Measurements from ENCODE around the gene LRRC47. TPM values are rescaled to one million over a fixed set of nuclear protein-coding genes. Genes with fewer than 3 reads are reported as not detected.
A peak's percentile ranks its signal among the peaks of the same experiment; 100 is the strongest.

LRRC47 gene
- total and polyA plus RNA-seq, 2 of the 13 experiments (the other 11 are each of a cell fraction or from before 2014, with no cell fraction given), result 18.3 to 52.5 TPM

DNA sequence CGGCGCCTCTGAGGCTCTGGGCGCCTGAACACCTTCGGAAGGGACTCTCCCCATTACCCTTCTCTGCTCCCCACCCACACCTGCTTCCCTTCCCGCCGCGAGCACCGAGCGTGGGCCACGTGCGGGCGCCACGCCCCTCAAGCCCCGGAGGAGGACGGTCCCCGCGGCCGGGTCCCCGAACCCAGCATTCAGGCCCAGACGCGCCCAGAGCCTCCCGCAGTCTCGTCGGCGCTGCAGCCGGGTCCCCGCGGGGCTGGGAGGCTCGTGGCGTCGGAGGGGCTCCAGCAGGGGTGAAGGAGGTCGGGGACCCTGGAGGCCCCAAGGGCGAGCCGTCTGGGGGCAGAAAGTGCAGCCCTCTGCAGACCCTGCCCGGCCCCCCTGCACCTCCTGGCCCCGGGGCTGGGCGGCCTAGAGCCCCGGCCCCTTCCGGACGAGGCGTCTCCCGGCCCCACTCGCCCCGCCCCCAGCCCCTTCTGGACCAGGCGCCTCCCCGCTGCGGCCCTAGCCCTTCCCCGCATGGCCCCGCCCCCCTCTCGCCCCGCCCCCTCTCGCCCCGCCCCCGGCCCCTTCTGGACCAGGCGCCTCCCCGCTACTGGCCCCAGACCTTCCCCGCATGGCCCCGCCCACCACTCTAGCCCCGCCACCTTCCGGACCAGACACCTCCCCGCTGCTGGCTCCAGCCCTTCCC, 24.1 kb downstream of the LRRC47 start (continued):
- TF ChIP-seq ZNF407 (CRISPR knock-in tag; IDR thresholded peaks at IDR 0.05; ENCODE audit: not compliant biosample characterization), result no peak
- no peak for TF ChIP-seq MED8 (CRISPR knock-in tag; IDR thresholded peaks at IDR 0.05; ENCODE audit: insufficient replicate concordance)
- TF ChIP-seq, protein P1, sequence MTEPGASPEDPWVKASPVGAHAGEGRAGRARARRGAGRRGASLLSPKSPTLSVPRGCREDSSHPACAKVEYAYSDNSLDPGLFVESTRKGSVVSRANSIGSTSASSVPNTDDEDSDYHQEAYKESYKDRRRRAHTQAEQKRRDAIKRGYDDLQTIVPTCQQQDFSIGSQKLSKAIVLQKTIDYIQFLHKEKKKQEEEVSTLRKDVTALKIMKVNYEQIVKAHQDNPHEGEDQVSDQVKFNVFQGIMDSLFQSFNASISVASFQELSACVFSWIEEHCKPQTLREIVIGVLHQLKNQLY (CRISPR knock-in tag; IDR thresholded peaks at IDR 0.05), result no peak
- no peak for TF ChIP-seq PCBP2 (optimal IDR thresholded peaks at IDR 0.05; ENCODE audit: low read depth, low read length, poor library complexity, severe bottlenecking)
- TF ChIP-seq ZFP1 (CRISPR knock-in tag; IDR thresholded peaks at IDR 0.05), result 0 out of 2 replicates have a peak, but pooled peaks have one; percentile 22
- TF ChIP-seq ZNF883 (CRISPR knock-in tag; IDR thresholded peaks at IDR 0.05; ENCODE audit: not compliant biosample characterization), result peak; percentile 33
- TF ChIP-seq POGK (CRISPR knock-in tag; conservative IDR thresholded peaks at IDR 0.05), result no peak; the same call in 1 of the 2 replicates
- TF ChIP-seq AGO1 (IDR thresholded peaks at IDR 0.05; ENCODE audit: low read depth, low read length, poor library complexity, severe bottlenecking), result no peak
- TF ChIP-seq ZNF569 (CRISPR knock-in tag; IDR thresholded peaks at IDR 0.05; ENCODE audit: borderline replicate concordance), result no peak
- no peak; the same call in 1 of the 2 replicates for TF ChIP-seq SAFB2 (CRISPR knock-in tag; IDR thresholded peaks at IDR 0.05; ENCODE audit: borderline replicate concordance, low read depth)
- no peak; the same call in 1 of the 2 replicates for TF ChIP-seq ZBED4 (CRISPR knock-in tag; IDR thresholded peaks at IDR 0.05; ENCODE audit: borderline replicate concordance)
- peak; percentile 18; the same call in 1 of the 2 replicates for TF ChIP-seq BORCS8-MEF2B (CRISPR knock-in tag; IDR thresholded peaks at IDR 0.05)
- TF ChIP-seq ZMYM2 (CRISPR knock-in tag; IDR thresholded peaks at IDR 0.05), result no peak
